CD4-positive, alpha-beta T cell treated with Interleukin-15 for 4 hours (primary cell): ENCODE measurements around the gene OTC.

Experiments used
- DNase-seq: peaks from one replicate; pipeline ENCODE4 v3.0.0-alpha.2; 2020; ENCODE audit warnings: low spot score

The OTC gene

DNA sequence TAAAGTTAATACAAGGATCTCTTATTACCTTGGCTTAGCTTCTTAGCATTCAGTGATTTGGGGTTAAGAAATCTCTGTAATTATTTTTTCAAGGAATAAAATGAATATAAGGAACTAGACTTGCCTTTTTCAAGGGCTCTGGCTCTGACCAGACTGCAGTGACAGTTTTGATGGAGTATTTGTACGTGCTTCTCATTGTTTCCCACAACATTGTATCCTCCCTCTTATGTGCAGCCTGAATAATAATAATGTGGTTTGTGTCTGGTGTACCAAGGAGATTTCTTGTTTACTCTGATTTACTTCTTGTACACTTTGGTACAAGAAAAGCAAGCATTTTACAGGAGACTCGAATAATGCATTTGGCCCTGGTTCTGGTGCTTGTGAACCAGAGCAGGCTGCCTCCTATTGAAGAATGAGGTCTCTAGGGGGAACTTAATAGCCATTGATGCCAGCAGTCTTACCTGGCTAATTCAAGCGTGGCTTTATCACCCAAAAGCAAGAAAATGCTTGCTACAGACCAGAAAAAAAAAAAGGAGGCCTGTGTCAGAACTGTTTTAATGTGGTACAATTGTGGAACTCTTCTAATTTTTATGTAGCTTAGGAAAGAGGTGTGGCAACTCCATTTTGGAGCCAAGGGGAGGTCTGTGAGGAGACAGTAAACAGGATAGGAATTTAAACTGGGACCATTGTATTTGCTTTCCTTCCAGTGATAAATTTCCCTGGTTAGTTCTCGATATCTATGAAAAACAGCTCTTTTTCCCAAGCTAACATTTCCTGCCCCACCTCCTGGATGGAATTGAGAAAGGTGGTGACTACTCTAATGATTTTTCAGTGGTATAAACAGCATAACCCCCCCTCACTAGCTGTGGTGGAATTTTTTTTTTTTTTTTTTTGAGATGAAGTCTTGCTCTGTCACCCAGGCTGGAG lies 5.6 kb downstream of the OTC start:
- no peak for DNase-seq

DNA sequence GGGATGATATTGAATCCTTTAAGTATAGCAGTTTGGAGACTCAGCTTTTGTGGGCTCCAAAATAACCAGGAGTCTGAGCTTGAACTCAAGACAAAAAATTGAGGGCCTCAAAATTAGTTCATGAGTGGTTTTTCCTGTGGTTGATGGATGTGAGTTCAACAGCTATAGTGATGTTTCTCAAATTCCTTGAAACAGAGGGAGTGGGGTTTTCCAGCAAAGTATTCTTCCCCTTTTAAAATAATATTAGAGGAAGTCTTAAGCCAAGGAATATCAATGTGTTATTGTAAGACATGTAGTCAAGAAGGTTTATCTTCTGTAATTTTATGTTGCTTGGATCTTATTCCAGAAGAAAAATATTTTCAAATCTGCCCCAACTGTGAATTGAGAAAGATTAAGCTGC lies 10.6 kb downstream of the OTC start:
- no peak for DNase-seq

- DNase-seq, result no peak
Observed at GRCh38 chrX:38365954-38366353, 13.6 kb downstream of the OTC start.

- no peak for DNase-seq
Observed at GRCh38 chrX:38368774-38369173, 16.4 kb downstream of the OTC start.

- no peak for DNase-seq
Observed at GRCh38 chrX:38371641-38372040, 19.2 kb downstream of the OTC start.

DNA sequence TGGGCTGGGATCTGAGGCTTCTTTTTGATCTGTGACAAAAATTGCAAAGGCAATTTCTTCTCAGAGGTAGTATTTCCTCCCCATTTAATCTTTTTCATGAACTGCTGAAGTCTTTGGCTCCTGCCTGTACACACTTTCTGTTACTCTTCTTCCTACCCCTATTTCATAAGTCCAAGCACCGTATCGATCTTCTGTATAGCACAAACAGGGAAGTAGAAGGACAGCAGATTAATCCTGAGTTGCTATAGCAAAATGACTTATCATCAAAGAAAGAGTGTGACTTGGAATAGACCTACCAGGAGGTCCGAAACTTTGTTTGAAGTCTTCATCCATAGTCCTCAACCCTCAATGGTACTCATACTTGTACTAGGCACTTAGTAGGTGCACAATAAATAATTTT lies 22.0 kb downstream of the OTC start:
- no peak for DNase-seq

GRCh38 chrX:38375891-38376290 lies 23.5 kb downstream of the OTC start:
- DNase-seq, result no peak

GRCh38 chrX:38376747-38377146 lies 24.3 kb downstream of the OTC start:
- DNase-seq, result no peak

DNA sequence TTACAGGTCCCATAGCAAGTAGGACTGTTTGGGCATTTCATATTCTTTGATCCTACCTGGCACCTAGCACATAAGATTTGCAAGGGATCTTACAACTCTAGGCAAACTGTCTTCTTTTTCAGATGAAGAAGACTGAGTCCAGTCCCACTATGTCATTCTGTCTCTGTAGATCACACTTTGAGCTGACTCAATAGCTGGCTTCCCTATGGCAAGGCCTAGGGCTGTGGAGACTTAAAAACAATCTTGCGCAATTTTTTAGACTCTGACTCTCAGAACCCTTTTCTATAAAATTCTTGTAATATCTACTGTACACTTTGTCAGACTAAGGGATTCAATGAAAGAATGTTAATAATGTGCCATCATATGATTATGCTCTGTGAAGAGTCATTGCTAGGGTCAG lies 26.7 kb downstream of the OTC start:
- no peak for DNase-seq

DNA sequence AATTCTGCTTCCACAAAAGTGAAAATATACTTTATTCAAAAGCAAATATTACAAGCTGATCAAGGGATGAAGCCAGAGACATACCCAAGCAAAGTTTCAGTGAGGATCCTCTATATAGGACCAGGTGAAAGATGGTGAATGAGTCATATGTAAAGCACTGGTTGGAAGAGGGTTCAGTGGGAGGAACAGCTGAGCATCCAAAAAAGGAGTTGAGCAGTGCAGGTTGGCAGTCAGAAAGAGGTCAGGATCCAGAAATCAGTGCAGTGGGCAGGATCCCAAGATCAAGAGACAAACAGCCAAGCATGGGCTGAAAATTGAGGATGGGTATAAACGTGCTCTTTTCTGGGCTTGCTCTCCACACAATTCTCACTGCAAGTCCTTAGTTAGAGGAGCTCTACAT lies 30.3 kb downstream of the OTC start:
- no peak for DNase-seq

GRCh38 chrX:38400389-38400910 lies 48.0 kb downstream of the OTC start:
- DNase-seq, result no peak

- no peak for DNase-seq
Observed at GRCh38 chrX:38402118-38402517, 49.7 kb downstream of the OTC start.

DNA sequence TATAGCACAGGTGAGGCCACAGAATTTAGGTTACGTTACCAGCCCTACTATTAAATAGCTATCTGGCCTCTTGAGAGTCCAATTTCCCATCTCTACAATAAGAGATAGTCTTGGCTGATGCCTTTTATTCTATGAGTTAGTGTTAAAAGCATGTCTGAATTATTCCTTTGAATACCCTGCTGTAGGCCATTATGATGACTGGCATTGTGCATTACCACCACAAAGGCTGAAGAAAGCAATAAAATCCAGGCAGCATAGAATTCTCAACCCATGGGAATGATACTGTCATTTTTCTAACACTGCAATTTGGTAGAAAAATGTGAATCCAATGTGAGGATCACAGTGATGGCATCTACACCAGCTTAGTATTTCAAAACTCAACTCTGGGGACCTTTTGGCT lies 51.4 kb downstream of the OTC start:
- DNase-seq, result no peak

DNA sequence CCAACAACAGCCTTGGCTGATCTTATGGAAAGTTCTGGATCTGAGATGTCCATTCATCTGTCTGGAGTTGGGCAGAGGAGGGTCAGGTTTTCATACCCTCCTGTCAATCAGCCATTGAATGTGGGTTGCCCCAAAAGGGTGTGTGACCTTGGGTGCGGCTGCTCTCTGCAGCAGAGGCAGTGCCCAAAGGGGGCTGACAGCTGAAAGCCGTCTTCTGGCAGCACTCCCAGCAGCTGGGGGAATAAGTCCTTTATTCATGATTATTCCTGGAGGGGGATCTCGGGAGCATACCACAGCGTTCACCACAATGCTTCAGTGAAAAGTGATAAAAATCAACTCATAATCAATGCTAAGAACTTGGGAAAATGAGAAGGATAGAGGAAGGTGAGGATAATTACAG lies 54.7 kb downstream of the OTC start:
- no peak for DNase-seq

DNA sequence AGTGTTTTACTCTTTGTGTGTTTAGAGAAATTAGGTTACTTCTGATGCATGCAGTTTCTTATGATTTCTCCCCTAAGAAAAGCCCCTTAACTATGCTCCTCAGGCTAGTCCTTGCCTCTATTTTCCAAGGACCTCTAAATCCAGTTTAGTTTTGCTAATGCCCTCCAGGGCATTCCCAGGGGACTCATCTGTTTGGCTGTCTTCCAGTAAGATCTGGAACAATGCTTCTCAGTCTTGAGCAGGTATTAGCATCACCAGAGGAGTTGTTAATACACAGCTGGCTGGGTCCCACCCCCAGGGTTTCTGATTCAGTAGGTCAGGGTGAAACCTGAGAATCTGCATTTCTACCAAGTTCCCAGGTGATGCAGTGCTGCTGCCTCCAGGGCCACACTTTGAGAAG lies 56.9 kb downstream of the OTC start:
- DNase-seq, result no peak

DNA sequence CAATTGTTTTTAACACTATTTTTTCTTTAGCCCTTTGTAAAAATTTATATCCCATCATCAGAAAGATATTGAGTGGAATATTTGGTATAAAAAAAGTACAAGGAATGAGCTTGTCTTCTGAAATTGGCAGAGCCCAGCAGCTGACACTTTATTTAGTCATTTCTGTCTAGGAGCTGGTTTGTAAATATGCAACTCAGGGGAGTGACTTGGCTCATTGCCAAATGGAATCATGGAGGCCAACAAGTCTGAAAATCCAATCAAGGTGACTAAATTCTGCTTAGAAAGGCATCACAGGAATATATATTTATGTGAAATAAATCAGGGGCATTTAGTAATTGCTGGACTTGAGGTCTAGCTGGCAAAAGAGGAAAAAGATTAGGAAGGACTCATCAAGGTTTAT lies 74.4 kb downstream of the OTC start:
- DNase-seq, result no peak

- DNase-seq, result no peak
Observed at GRCh38 chrX:38431525-38431924, 79.1 kb downstream of the OTC start.

- no peak for DNase-seq
Observed at GRCh38 chrX:38435130-38435529, 82.7 kb downstream of the OTC start.

GRCh38 chrX:38437093-38437492 lies 84.7 kb downstream of the OTC start:
- no peak for DNase-seq

GRCh38 chrX:38438321-38438720 lies 85.9 kb downstream of the OTC start:
- no peak for DNase-seq

- DNase-seq, result no peak
Observed at GRCh38 chrX:38452603-38453002, 100.2 kb downstream of the OTC start.

DNA sequence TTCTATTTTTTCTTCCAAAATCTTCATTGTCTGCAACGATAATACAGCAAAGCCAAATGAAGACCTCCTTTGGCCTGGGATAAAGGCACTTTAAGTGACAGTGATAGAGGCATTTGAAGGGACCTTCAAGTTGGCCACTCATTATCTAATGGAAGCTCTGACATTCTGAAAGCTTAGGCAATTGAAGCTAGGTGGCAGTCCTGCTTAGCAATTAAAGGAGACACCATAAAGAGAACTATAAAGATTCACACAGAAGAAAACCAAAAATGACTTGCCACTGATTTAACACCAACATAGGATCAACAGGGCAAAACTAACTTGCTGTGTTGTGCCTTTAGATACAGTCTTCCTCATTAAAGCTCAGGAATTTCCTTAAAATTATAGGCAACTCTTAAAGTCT lies 105.7 kb downstream of the OTC start:
- DNase-seq, result no peak

- no peak for DNase-seq
Observed at GRCh38 chrX:38462257-38462656, 109.9 kb downstream of the OTC start.

DNA sequence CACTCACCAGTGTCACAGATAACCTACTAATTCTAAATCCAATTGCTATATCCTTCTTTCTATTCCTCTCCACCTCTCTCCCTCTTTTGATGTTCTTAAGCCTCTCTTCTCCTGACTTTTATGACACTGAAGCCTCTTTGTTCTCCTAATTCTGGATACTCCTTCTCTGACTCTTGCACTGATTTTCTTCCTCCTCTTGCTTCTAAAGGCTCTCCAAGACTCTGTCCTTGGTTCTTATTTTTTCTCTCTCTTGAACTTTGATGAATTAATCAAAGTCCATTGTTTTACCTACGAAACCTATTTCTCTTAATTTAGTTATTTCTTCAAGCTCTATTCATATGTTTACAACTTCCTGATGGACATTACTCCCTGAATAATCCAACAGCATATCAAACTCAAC lies 113.3 kb downstream of the OTC start:
- no peak for DNase-seq
